Uterus (tissue), 2 donors: ENCODE measurements around the gene INPPL1.

Experiments
- CTCF ChIP-seq, 4 experiments: fragments of 200-600 bp in 2 of 4; fragments of 450-650 bp in 2 of 4; sonication (generic) in 2 of 4; IDR thresholded peaks; one replicate each; pipeline ENCODE4 v1.5.1; 2016 to 2019; ENCODE audit warnings: antibody characterized with exemption in 4 of 4, mild to moderate bottlenecking in 2 of 4, moderate library complexity in 1 of 4
- POLR2A ChIP-seq, 2 donors: fragments of 450-650 bp; IDR thresholded peaks; one replicate each; pipeline ENCODE4 v1.6.1; 2016; ENCODE audit warnings: antibody characterized with exemption in 2 of 2, mild to moderate bottlenecking in 1 of 2, moderate library complexity in 1 of 2

GRCh38 chr11:72228844-72229231 lies 4.3 kb downstream of the INPPL1 start:
- no peak for TF ChIP-seq POLR2A (IDR thresholded peaks at IDR 0.05)
- no peak for TF ChIP-seq CTCF (IDR thresholded peaks at IDR 0.05)
